GM21786 (cell line): ENCODE data around the gene KANSL1L.
A peak's percentile ranks its signal among the peaks of the same experiment; 100 is the strongest.

Source experiments
- ATAC-seq: cut with Tn5 transposase; IDR thresholded peaks from one replicate; pipeline ENCODE4 v1.9.1; 2021; ENCODE audit not compliant: unreplicated experiment

KANSL1L gene

GRCh38 chr2:210000464-210001324 lies 170.5 kb downstream of the KANSL1L start:
- ATAC-seq, result no peak

DNA sequence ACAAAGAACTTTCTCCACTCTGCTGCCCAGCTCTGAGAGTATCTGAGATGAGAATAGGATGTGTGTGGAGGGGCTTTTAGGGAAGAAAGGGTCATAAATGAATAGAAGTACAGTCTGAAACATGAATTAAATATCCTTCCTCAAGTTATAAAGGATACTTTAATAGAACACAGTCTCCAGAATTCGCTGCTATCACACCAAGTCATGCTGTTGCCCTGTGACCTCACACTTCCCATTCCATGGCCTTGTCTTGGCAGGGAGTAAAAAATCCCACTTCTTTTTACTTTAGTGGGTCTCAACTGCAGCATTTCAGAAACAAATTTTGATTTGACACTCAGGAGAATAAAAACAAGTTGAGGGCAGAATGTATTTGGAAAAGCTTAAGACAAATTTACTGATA lies 172.6 kb downstream of the KANSL1L start:
- no peak for ATAC-seq

DNA sequence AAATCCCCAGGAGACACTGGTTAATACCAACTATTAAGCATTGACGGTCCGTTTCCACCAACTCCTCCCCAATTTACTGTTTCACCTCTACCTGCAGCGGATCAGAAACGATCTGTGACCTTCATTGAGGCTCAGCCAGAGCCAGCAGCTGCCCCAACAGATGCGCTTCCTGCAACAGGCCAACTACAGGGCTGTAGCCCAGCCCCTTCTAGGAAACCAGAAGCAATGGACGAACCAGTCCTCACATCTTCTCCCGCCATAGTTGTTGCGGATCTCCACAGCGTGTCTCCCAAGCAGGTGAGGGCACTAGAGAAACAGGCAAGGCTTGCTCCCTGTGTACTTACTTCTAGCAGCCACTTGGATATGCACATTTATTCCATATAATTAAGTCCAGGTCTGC lies 177.2 kb downstream of the KANSL1L start:
- no peak for ATAC-seq

- ATAC-seq, result peak; percentile 42
Observed at GRCh38 chr2:209990838-209991237, 180.4 kb downstream of the KANSL1L start.

GRCh38 chr2:209988010-209988409 lies 183.2 kb downstream of the KANSL1L start:
- peak; percentile 63 for ATAC-seq

DNA sequence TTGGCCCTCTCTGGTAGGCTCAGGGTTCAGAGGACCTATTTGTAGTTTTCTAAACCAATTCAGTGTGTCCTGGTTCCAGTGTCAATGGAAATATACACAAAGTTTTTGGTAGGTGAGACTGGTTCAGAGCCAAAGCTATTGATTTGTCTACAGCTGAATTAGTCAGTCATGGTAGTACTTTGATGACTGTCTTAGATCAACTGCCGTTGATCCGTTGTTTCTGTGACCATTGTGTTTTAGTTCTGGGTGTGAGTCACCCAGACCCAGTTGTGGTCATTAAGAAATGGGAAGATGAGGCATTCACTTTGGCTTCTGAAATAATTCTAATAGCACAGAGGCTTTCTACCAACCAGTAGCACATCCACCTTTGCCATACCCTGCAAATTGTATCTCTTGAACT lies 184.8 kb downstream of the KANSL1L start:
- ATAC-seq, result no peak

DNA sequence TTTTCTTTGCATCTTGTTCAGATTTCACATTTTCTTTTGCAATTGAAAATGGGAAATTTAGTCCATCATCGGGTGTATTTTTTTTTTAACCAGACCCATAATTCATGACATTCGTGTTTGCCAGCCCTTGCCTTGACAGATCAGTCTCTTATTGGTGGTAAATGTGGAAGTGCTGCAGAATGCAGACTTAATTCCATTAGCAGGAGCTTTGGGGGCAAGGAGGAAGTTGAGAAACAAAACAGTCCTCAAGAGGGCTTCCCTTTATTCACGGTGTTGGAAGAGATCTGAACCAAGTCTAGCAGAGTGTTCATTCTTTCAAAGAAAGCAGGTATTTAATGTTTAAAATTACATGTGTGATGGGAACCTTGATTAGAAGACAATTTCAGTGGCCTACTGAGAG lies 185.3 kb downstream of the KANSL1L start:
- no peak for ATAC-seq

DNA sequence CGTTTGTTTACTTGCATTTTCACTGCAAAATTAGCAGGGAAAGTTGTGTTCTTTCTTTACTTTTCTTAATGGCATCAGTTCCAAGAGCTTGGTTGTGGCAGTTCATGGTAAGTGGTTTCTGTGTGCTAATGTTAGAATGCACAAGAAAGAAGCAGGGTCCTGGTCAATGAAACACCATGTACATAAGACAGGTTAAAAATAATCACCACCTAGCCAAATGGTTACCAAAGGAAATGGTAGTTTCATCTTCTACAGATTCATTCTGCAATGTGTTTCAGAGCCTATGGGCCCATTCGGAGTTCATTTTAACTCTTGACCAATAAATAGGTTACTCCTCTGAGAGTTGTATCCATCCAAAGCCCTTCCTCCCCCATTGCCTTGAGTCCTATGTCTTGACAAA lies 186.9 kb downstream of the KANSL1L start:
- ATAC-seq, result no peak

GRCh38 chr2:209977386-209978239 lies 193.6 kb downstream of the KANSL1L start:
- ATAC-seq, result peak; percentile 63

DNA sequence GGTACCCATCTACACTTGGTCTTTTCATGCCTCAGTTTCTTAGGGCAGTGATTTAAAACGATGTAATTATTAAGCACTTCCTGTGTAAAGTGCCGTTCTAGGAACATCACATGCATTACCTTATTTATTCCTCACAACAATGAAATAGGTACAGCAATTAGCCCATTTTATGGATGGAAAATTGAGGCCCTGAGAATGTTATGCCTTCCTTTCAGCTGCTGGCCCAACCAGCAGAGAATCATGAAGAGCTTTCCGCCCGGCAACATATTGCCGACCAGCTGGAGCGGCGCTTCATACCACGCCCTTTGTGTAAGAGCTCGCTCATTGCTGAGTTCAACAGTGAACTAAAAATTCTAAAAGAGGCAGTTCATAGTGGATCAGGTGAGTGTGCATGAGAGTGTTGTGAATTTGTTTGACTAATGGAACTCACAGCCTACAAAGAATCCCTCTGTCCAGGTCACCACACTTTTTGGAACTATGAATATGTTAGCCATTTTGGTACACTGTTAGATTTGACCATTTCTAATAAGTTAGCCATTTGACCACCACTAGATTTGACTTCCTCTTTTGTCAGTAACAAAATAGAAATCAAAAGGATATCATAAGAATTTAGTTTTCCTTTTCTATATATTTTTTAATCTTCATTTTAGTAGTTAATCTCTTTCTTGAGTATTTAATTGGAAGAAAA lies 194.4 kb downstream of the KANSL1L start:
- peak; percentile 72 for ATAC-seq

DNA sequence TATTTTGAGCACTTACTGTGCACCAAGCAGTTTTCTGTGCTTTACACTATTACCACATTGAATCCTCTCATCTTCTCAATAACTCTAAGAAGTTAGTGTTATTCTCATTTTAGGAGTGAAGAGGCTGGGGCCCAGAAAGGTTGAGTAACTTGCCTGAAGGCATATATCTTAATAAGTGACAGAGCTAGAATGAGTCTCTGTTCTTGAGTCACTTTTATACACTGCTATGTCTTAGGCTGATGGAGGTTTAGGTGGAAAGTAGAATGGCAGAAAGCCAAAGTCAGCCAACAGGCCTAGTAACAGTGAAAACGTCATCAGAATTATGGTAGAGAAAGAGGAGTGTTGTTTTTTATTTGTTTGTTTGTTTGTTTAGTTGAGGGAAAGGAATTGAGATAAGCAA lies 196.6 kb downstream of the KANSL1L start:
- ATAC-seq, result no peak

GRCh38 chr2:209973328-209973727 lies 197.9 kb downstream of the KANSL1L start:
- ATAC-seq, result no peak
